HG03457 (cell line): ENCODE results near the gene TH.

ENCODE experiments used
- ATAC-seq: cut with Tn5 transposase; IDR thresholded peaks from one replicate; pipeline ENCODE4 v1.9.1; 2021; ENCODE audit warnings: moderate number of reproducible peaks; ENCODE audit not compliant: unreplicated experiment

Gene TH

GRCh38 chr11:2171591-2172003, at the start of gene TH:
Gene TH, minus strand, starts transcription at chr11:2171815. Its CDS starts 29 bp downstream, at chr11:2171786.
- ATAC-seq, result no peak

- no peak for ATAC-seq
These were observed 49.4 kb upstream of the TH start for GRCh38 chr11:2221024-2221423.

GRCh38 chr11:2220173-2220771, 48.7 kb upstream of the TH start:
- ATAC-seq, result no peak

GRCh38 chr11:2219318-2220017, 47.9 kb upstream of the TH start:
- ATAC-seq, result no peak

GRCh38 chr11:2218031-2218633, 46.5 kb upstream of the TH start:
- ATAC-seq, result no peak

- no peak for ATAC-seq
These were observed 45.8 kb upstream of the TH start for GRCh38 chr11:2217211-2218030.

GRCh38 chr11:2216400-2217064, 44.9 kb upstream of the TH start:
- ATAC-seq, result no peak

DNA sequence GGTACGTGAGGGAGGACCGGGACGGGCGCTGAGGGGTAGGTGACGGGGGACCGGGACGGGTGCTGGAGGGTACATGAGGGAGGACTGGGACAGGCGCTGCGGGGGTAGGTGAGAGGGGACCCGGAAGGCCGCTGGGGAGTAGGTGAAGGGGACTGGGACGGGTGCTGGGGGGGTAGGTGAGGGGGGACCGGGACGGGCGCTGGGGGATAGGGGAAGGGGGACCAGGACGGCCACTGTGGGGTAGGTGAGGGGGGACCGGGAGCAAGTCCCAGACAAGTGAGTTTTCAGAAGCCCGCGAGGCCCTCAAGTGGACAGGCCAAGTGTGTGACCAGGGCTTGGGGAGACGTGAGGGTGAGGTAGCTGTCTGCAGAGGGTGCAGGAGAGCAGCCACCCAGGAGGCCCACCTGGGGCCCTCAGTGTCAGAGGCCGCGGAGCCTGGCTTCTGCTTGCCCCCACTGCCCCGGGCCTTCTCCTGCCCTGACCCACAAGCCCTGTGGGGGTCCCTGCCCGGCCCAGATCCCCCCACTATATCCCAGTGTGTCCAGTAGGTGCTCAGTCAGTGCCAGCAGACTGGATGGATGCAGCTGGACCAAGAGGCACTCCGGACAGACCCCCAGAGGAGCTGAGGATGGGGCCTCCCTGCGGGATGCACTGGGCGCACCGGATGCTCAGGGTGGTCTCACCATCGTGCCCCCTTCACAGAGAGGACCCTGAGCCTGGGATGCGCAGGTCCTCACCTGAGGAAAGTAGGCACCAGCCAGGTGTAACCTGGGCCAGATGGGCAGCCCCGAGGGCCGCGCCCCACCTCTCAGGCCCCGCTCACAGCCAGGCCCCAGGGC, 44.2 kb upstream of the TH start:
- ATAC-seq, result no peak

GRCh38 chr11:2215230-2215560, 43.6 kb upstream of the TH start:
- no peak for ATAC-seq

DNA sequence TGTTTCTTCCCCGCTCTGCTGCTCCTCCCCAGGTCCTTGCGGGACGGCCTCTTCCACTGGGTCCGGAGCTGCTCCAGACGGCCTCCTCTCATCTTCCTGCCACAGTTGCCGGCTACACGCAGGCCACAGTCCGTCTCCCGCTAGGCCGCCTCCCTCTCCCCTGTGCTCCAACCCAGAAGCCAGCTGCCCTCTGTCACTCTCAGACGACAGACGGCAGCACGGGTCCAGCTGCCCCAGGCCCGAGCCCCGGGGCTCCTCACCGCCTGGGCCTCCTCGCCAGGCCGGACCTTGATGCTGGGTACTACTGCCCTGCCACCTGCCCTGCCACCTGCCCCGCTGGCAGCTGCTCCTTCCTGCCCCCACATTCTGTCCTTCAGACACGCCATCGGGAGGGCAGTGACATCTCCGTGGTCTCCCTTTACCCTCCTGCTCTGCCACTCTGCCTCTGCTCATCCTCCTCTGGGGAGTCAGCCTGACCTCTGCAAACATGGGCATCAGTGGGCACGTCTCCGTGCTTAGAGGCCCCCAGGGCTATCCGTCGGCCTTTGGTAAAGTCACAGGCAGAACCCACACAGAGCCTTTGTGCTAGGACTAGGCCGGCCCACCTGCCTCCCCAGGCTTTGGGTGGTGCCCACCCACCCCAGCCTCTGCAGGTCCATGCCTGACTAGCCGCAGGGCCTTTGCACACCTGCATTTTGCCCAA, 43.1 kb upstream of the TH start:
- ATAC-seq, result no peak

DNA sequence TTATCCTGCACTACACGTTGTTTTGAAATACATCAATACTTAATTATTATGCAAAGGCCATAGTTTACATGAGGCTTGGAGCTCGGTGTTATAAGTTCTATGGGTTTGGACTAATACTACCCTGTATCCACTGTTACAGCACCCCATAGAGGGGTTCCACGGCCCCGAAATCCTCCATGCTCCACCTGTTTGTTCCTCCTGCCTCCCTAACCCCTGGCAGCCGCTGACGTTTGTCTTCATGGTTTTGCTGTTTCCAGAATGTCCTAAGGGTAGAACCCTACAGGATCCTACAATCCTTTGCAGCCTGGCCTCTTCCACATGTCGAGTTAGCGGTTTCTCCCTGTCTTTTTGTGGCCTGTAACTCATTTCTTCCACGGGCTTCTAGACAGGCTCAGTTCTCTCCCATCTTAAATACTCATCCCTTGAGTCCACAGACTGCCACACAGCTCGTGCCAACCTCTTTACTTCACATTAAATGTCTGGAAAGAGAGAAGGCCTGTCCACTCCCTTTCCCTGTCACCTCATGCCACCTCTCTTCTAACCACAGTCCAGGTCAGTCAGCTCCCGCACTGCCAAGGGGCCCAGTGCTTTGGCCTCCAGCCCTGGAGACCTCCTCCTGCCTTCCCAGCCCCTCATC, 42.4 kb upstream of the TH start:
- ATAC-seq, result no peak

DNA sequence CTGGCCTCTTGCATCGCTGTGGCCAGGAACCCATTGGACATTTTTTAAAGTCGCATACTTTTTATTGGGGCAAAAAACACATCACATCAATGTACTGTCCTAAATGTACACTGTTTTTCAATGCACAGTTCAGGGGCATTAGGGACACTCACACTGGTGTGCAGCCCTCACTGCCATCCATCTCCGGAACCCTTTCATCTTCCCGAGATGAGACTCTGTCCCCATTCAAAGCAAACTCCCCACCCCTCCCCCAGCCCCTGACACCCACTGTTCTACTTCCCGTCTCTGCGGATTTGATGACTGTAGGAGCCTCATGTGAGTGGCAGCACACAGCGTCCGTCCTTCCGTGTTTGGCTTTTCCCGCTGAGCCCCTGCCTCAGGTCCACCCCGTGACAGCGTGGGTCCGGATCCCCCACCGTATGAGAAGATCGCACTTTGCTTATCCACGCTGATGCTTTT, 41.8 kb upstream of the TH start:
- no peak for ATAC-seq

- ATAC-seq, result no peak
These were observed 41.0 kb upstream of the TH start for GRCh38 chr11:2212411-2213251.

DNA sequence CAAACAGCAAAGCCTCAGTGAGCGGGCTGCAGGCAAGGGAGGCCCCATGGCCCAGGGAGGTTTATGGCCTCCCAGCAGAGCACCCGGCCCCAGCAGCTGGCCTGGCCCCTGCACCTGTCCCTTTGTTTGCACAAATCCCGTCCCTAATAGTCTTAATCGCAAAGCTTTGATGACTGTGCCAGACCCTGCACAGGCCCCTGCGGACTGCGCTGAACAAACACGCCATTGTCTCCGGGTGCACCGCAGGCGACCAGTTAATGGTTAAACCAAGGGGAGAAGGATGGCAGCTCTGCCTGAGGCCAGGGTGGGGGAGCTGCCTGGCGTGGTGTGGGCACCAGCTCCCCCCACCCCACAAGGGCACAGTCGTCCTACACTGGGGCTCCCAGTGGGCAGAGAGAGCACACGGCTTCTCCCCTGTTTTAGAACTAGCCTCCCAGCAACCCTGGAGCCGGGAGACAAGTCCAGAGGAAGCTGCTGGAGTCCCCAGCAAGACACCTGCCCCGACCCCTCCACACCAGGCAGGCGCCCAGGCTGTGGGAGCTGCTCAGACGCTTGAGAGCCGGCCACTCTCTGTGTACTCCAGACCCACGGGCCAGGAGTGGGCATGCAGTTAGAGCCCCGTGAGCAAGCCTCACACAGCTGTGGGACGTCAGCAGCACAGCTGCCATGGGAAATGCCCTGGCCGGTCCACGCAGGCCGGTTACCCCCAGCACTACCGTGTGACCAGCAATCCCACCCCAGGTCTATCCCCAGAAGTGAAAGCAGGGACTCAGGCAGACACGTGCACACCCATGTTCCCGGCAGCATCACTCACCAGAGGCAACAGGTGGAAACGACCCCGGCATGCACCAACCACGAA, 39.7 kb upstream of the TH start:
- ATAC-seq, result no peak

- ATAC-seq, result no peak
These were observed 38.9 kb upstream of the TH start for GRCh38 chr11:2210366-2211112.

DNA sequence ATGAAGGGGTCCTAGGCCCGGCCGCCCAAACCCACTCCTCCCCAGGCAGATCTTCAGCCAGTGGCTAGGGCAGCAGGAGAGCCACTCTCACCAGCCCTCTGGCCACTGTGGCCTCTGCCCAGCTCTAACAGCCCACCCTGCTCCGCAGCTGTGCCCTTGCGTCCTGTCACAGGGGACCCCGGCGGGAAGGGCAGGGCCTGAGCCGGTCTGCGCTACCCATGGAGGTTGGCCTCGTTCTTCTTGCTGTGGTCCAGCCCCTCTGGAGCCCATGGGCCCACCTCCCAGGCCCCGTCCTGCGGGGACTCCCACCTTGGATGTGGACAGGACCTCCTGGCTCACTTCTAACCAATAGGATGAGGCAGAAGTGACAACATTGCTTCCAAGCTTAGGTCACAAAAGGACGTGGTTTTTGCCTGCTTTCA, 38.3 kb upstream of the TH start:
- no peak for ATAC-seq
